HCT116 (cell line): ENCODE data around the gene CALHM1.

ENCODE experiments used
- CEBPB ChIP-seq: IDR thresholded peaks from 2 replicates; pipeline ENCODE4 v1.6.1; 2012; ENCODE audit warnings: low read depth
- CTCF ChIP-seq, 3 experiments: fragments of 200-600 bp in 1 of 3; sonication (generic) in 1 of 3; IDR thresholded peaks in 2 of 3; conservative IDR thresholded peaks in 1 of 3; 2 replicates each; pipeline ENCODE4 v1.5.1; 2012 to 2017; ENCODE audit warnings: low read depth in 2 of 3, low read length in 2 of 3, antibody characterized with exemption in 1 of 3, borderline replicate concordance in 1 of 3, control low read depth in 1 of 3, mild to moderate bottlenecking in 1 of 3, mixed read lengths in 1 of 3, mixed run types in 1 of 3, moderate library complexity in 1 of 3; ENCODE audit not compliant: insufficient read depth in 1 of 3
- EZH2phosphoT487 ChIP-seq: fragments of 200-600 bp; IDR thresholded peaks from 2 replicates; pipeline ENCODE4 v1.6.1; 2018; ENCODE audit warnings: antibody characterized with exemption, borderline replicate concordance
- POLR2A ChIP-seq: IDR thresholded peaks from 2 replicates; pipeline ENCODE4 v1.7.0; 2011; ENCODE audit warnings: borderline replicate concordance; ENCODE audit not compliant: insufficient read depth, insufficient read length; ENCODE audit errors: extremely low read depth
- POLR2AphosphoS5 ChIP-seq: IDR thresholded peaks from 2 replicates; pipeline ENCODE4 v1.6.1; 2011; ENCODE audit warnings: mild to moderate bottlenecking, low read depth, low read length, moderate library complexity
- SP1 ChIP-seq: IDR thresholded peaks from 2 replicates; pipeline ENCODE4 v1.6.1; 2012; ENCODE audit warnings: low read depth

DNA sequence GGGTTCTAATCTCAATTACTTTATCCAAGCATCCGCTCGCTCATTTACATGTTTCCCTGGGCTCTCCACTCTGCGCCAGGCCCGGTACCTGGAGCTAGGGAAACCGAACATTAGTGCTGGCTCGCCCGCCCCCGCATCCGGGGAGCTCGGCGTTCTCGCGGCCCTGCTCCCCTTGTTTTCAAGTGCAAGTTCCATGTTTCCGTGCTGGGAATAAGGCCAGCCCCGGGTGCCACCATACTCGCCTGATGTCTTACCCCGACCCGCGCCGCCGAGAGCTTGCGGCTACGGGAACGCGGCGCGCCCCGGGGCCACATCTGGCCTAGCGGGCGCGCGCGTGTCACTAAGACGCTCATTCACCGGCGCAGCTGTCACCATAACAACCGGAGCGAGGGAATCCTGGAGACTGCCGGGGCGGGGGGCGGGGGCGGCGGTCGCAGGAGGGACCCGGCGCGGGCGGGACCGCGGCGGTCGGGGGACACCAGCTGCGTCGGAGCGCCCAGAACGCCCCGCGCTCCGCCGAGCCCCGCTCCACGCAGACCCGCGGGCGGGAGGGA is 34.7 kb upstream of the CALHM1 start, which contains the start of gene NEURL1:
- TF ChIP-seq SP1 (no peak), POLR2A (no peak), CTCF (IDR thresholded peaks at IDR 0.05 in 2 of 3, conservative IDR thresholded peaks at IDR 0.05 in 1 of 3; ENCODE audit: borderline replicate concordance in 1 of 3, insufficient read depth in 1 of 3, low read depth in 2 of 3, low read length in 2 of 3) (no peak), EZH2phosphoT487 (no peak), POLR2AphosphoS5 (no peak), CEBPB (no peak)
